ENCODE results near the gene MAPT. TPM values are rescaled to one million over a fixed set of nuclear protein-coding genes. Genes with fewer than 3 reads are reported as not detected.

The MAPT gene
- total RNA-seq, 1 donor from 2014 or later = 23.5 TPM

DNA sequence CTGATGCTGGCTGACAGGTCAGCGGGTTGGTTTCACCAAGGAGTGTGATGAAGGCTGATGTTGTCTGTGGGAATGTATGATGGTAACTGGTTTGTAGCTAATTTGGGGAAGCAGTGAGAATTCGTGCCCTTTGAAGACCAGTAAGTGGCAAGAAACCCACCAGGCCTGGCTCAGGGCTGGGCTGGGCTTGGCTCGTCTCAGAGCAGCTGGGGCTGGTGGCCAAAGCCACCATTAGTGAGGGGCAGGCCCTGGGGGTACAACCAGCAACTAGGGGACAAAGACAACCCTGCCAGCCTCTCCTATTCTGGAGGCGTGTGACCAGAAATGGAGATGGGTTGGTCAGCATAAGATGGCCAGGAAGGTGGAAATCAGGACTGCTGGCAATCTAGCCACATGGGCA lies 91.7 kb downstream of the MAPT start:
- no peak for DNase-seq (ENCODE audit: low spot score)

DNA sequence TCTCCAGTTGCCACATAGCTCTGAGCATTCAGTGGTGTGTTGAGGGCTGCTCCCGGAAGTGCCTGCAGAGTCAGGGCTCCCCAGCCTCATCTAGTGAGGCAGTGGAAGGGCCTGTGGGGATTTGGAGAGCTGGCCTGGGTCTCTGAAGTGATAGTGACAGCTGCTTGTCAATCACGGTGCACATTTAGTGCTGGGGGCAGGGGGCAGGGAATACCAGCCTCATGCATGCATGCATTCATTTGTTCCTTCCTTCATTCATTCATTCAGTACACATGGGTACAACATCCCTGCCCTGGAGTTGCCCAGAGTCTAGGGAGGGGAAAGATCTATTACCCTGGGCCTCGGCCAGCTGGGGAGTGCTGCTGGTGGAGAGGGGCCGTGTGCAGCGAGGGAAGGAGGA lies 93.4 kb downstream of the MAPT start:
- no peak for DNase-seq (ENCODE audit: low spot score)

DNA sequence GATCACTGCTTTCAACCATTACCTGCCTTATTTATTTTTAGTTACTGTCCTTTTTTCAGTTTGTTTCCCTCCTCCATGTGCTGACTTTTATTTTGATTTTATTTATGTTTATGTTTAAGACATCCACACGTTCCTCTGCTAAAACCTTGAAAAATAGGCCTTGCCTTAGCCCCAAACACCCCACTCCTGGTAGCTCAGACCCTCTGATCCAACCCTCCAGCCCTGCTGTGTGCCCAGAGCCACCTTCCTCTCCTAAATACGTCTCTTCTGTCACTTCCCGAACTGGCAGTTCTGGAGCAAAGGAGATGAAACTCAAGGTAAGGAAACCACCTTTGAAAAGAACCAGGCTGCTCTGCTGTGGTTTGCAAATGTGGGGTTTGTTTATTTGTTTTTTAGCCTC lies 95.4 kb downstream of the MAPT start:
- DNase-seq (ENCODE audit: low spot score) = no peak

DNA sequence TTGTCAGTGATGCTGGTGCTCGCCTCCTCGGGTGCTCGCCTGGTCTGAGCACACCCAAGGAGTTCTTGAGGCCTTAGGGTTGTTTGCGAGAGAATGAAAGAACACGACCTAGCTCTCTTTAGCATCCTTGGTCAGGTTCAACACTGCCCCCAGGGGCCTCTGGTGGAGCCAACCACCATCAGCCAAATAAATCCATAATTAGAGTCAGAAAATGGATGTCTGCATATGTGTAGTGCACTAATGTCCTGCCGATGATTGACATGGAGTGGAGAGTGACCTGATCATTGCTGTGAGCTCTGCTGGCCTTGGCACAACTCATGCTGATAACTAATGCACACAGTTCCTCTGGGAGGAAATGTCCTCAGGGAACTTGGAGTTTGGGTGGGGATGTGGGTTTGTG lies 96.5 kb downstream of the MAPT start:
- DNase-seq (ENCODE audit: low spot score) = no peak

DNA sequence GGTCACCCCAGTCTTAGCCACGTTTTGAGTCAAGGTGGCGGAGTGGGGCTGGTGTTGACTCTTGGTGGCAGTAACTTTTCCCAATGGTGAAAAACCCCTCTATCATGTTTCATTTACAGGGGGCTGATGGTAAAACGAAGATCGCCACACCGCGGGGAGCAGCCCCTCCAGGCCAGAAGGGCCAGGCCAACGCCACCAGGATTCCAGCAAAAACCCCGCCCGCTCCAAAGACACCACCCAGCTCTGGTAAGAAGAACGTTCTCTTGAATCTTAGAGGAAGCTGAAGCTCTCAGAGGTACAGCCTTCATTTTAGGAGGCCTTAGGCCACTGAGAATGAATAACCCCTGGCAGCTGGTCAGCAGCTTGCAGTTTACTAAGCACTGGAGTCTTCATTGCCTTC lies 97.0 kb downstream of the MAPT start:
- DNase-seq (ENCODE audit: low spot score) = no peak

DNA sequence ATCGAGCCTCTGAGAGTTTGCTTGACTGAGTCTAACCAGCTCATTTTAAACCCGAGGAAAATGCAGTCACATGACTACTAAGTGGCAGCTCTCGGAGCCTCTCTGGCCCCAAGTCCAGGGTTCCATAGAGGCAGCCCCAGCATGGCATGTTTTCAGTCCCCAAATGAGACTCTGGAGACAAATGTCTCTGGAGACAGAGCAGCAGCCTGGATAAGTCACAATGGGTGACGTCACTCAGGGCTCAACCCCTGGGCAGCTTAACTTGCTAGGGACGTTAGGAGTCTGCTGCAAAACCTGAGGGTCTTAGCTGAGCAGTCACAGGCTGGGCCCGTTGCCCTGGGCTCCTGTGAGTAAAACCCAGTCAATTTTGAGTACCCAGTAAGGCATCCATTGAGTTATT lies 97.8 kb downstream of the MAPT start:
- no peak for DNase-seq (ENCODE audit: low spot score)

DNA sequence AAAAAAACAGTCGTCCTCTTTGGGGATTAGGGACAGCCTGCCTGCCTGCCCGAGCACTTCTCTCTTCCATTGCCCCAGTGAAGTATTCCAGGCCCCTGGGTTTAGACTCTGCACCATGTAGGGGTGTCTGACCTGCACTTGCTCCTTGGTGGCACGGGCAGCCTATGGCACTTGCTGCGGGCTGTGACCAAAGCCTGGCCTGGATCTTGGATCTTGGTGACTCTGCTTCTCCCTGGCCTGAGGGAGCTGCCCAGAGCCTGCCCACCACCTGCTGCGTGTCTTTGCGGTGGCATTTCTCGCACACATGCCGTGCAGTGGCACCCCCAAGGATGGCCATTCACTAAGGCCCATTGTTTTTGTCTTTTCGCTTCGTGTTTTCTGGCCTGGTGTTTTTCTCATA lies 98.5 kb downstream of the MAPT start:
- DNase-seq (ENCODE audit: low spot score) = no peak

DNA sequence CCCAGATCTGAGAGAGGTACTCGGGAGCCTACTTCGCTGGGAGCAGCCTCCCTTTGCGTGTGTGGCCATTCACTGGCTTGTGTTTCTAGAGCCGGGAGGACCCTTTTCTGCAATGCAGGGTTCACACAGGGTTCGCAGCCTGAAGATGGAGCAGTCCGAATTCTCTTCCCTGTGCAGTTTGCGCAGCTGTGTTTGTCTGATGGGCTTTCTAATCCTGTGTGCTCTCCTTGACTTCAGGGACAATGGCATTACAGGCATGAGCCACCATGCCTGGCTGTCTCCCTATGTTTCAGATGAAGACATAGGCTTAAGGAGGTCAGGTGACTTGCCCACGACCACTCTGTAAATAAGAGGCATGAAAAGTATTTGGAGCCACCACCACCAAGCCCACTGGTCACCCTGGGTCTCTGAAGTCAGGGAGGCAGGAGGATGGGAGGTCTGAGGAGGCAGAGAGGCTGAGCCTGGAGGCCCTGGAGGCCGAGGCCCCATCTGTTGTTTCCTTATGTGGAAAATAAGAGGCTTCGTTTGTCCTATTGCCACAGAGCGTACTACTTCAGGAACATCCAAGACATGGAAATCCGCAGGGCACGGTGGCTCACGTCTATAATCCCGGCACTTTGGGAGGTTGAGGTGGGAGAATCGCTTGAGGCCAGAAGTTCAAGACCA lies 99.7 kb downstream of the MAPT start:
- DNase-seq (ENCODE audit: low spot score) = no peak

DNA sequence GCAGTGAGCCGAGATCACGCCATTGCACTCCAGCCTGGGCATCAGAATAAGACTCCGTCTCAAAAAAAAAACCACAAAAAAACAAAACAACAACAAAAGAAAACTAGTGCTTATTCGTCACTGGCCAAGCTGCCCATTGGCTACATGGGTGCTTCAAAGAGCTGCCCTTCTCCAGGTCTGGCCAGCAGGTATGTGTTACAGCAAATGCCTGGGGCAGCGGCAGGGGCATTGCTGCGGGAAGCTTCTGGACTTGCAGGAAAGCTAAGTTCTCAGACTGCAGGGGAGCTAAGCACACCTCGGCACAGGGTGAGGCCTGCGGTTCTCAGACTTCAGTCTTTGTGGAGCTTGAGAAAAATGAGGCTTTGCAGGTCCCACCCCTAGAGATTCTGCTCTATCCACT lies 100.6 kb downstream of the MAPT start:
- no peak for DNase-seq (ENCODE audit: low spot score)

DNA sequence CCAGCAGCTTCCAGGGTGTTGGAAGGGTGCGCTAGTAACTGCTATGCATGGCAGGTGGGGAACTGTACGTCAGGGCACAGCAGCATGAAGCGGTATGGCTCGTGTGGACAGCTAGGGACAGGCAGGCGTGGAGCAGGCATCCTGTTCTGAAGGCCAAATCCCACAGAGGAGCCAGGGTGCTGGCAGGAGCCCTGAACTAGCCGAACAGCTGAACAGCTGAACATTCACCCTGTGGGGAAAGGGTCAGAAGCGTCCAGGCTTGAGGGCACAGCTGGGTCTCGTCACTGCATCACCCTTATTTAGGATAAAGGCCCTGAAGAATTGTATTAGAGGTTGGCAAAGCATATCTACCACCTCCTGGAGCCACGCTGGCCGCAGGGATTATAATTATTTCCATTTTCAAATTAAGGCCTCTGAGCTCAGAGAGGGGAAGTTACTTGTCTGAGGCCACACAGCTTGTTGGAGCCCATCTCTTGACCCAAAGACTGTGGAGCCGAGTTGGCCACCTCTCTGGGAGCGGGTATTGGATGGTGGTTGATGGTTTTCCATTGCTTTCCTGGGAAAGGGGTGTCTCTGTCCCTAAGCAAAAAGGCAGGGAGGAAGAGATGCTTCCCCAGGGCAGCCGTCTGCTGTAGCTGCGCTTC lies 101.4 kb downstream of the MAPT start:
- DNase-seq (ENCODE audit: low spot score) = no peak

DNA sequence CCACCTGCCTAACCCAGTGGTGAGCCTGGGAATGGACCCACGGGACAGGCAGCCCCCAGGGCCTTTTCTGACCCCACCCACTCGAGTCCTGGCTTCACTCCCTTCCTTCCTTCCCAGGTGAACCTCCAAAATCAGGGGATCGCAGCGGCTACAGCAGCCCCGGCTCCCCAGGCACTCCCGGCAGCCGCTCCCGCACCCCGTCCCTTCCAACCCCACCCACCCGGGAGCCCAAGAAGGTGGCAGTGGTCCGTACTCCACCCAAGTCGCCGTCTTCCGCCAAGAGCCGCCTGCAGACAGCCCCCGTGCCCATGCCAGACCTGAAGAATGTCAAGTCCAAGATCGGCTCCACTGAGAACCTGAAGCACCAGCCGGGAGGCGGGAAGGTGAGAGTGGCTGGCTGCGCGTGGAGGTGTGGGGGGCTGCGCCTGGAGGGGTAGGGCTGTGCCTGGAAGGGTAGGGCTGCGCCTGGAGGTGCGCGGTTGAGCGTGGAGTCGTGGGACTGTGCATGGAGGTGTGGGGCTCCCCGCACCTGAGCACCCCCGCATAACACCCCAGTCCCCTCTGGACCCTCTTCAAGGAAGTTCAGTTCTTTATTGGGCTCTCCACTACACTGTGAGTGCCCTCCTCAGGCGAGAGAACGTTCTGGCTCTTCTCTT lies 102.1 kb downstream of the MAPT start:
- no peak for DNase-seq (ENCODE audit: low spot score)

DNA sequence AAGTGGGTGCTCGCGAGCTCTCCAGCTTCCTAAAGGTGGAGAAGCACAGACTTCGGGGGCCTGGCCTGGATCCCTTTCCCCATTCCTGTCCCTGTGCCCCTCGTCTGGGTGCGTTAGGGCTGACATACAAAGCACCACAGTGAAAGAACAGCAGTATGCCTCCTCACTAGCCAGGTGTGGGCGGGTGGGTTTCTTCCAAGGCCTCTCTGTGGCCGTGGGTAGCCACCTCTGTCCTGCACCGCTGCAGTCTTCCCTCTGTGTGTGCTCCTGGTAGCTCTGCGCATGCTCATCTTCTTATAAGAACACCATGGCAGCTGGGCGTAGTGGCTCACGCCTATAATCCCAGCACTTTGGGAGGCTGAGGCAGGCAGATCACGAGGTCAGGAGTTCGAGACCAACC lies 102.8 kb downstream of the MAPT start:
- DNase-seq (ENCODE audit: low spot score) = no peak

DNA sequence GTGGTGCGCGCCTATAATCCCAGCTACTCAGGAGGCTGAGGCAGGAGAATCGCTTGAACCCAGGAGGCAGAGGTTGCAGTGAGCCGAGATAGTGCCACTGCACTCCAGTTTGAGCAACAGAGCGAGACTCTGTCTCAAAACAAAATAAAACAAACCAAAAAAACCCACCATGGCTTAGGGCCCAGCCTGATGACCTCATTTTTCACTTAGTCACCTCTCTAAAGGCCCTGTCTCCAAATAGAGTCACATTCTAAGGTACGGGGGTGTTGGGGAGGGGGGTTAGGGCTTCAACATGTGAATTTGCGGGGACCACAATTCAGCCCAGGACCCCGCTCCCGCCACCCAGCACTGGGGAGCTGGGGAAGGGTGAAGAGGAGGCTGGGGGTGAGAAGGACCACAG lies 103.3 kb downstream of the MAPT start:
- no peak for DNase-seq (ENCODE audit: low spot score)

DNA sequence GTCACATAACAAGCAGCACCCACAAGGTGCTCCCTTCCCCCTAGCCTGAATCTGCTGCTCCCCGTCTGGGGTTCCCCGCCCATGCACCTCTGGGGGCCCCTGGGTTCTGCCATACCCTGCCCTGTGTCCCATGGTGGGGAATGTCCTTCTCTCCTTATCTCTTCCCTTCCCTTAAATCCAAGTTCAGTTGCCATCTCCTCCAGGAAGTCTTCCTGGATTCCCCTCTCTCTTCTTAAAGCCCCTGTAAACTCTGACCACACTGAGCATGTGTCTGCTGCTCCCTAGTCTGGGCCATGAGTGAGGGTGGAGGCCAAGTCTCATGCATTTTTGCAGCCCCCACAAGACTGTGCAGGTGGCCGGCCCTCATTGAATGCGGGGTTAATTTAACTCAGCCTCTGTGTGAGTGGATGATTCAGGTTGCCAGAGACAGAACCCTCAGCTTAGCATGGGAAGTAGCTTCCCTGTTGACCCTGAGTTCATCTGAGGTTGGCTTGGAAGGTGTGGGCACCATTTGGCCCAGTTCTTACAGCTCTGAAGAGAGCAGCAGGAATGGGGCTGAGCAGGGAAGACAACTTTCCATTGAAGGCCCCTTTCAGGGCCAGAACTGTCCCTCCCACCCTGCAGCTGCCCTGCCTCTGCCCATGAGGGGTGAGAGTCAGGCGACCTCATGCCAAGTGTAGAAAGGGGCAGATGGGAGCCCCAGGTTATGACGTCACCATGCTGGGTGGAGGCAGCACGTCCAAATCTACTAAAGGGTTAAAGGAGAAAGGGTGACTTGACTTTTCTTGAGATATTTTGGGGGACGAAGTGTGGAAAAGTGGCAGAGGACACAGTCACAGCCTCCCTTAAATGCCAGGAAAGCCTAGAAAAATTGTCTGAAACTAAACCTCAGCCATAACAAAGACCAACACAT lies 104.9 kb downstream of the MAPT start, which contains the start of gene STH:
STH (plus strand) TSS at position 264 of the 913 bp plus-strand sequence; CDS start at position 294, 30 bp downstream.
- DNase-seq (ENCODE audit: low spot score) = no peak

DNA sequence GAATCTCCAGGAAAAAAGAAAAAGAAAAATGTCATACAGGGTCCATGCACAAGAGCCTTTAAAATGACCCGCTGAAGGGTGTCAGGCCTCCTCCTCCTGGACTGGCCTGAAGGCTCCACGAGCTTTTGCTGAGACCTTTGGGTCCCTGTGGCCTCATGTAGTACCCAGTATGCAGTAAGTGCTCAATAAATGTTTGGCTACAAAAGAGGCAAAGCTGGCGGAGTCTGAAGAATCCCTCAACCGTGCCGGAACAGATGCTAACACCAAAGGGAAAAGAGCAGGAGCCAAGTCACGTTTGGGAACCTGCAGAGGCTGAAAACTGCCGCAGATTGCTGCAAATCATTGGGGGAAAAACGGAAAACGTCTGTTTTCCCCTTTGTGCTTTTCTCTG lies 105.5 kb downstream of the MAPT start:
- DNase-seq (ENCODE audit: low spot score) = no peak

DNA sequence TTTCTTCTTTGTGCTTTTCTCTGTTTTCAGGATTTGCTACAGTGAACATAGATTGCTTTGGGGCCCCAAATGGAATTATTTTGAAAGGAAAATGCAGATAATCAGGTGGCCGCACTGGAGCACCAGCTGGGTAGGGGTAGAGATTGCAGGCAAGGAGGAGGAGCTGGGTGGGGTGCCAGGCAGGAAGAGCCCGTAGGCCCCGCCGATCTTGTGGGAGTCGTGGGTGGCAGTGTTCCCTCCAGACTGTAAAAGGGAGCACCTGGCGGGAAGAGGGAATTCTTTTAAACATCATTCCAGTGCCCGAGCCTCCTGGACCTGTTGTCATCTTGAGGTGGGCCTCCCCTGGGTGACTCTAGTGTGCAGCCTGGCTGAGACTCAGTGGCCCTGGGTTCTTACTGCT lies 105.9 kb downstream of the MAPT start:
- no peak for DNase-seq (ENCODE audit: low spot score)

DNA sequence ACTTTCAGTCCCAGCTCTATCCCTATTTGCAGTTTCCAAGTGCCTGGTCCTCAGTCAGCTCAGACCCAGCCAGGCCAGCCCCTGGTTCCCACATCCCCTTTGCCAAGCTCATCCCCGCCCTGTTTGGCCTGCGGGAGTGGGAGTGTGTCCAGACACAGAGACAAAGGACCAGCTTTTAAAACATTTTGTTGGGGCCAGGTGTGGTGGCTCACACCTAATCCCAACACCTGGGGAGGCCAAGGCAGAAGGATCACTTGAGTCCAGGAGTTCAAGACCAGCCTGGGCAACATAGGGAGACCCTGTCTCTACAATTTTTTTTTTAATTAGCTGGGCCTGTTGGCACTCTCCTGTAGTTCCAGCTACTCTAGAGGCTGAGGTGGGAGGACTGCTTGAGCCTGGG lies 106.4 kb downstream of the MAPT start:
- no peak for DNase-seq (ENCODE audit: low spot score)

DNA sequence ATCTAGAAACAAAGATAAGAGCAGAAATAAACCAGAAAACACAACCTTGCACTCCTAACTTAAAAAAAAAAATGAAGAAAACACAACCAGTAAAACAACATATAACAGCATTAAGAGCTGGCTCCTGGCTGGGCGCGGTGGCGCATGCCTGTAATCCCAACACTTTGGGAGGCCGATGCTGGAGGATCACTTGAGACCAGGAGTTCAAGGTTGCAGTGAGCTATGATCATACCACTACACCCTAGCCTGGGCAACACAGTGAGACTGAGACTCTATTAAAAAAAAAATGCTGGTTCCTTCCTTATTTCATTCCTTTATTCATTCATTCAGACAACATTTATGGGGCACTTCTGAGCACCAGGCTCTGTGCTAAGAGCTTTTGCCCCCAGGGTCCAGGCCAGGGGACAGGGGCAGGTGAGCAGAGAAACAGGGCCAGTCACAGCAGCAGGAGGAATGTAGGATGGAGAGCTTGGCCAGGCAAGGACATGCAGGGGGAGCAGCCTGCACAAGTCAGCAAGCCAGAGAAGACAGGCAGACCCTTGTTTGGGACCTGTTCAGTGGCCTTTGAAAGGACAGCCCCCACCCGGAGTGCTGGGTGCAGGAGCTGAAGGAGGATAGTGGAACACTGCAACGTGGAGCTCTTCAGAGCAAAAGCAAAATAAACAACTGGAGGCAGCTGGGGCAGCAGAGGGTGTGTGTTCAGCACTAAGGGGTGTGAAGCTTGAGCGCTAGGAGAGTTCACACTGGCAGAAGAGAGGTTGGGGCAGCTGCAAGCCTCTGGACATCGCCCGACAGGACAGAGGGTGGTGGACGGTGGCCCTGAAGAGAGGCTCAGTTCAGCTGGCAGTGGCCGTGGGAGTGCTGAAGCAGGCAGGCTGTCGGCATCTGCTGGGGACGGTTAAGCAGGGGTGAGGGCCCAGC lies 107.3 kb downstream of the MAPT start:
- no peak for DNase-seq (ENCODE audit: low spot score)

DNA sequence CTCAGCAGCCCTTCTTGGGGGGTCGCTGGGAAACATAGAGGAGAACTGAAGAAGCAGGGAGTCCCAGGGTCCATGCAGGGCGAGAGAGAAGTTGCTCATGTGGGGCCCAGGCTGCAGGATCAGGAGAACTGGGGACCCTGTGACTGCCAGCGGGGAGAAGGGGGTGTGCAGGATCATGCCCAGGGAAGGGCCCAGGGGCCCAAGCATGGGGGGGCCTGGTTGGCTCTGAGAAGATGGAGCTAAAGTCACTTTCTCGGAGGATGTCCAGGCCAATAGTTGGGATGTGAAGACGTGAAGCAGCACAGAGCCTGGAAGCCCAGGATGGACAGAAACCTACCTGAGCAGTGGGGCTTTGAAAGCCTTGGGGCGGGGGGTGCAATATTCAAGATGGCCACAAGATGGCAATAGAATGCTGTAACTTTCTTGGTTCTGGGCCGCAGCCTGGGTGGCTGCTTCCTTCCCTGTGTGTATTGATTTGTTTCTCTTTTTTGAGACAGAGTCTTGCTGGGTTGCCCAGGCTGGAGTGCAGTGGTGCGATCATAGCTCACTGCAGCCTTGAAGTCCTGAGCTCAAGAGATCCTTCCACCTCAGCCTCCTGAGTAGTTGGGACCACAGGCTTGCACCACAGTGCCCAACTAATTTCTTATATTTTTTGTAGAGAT lies 108.1 kb downstream of the MAPT start:
- no peak for DNase-seq (ENCODE audit: low spot score)

DNA sequence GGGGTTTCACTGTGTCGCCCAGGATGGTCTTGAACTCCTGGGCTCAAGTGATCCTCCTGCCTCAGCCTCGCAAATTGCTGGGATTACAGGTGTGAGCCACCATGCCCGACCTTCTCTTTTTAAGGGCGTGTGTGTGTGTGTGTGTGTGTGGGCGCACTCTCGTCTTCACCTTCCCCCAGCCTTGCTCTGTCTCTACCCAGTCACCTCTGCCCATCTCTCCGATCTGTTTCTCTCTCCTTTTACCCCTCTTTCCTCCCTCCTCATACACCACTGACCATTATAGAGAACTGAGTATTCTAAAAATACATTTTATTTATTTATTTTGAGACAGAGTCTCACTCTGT lies 108.6 kb downstream of the MAPT start:
- DNase-seq (ENCODE audit: low spot score) = no peak

All from mesenteric fat pad (tissue), 1 donor.